Erythroblast (primary cell): ENCODE measurements around the gene PHKB.
A peak's percentile ranks its signal among the peaks of the same experiment; 100 is the strongest.

Experiments used
- DNase-seq, 2 experiments: peaks; one replicate each; lab custom pipeline; 2025; lab: John Stamatoyannopoulos, UW
- GATA1 ChIP-seq: IDR thresholded peaks from 2 replicates; pipeline ENCODE4 v1.6.1; 2011; ENCODE audit warnings: low read depth, mild to moderate bottlenecking, control low read depth, low read length, moderate library complexity
- POLR2A ChIP-seq: IDR thresholded peaks from 2 replicates; pipeline ENCODE4 v1.6.1; 2011; ENCODE audit warnings: mild to moderate bottlenecking, low read length

Gene PHKB

DNA sequence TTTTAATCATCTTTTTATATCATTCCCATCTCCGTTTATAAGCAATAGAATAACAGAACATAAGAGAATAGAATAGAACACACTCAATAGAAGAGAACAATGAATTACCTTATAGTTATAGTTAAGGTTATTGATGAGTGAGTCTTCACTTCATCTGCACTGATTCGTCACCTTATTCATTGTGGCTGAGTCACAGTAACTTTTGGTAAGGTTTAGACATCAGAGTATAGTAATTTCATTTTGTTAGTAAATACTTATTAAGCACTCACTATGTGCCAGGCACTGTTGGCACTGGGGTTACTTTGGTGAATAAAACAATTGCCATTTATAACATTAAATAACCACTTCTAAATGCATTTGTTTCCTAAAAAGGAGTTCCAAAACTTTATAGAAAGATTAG lies 22.5 kb downstream of the PHKB start:
- no peak for DNase-seq
- TF ChIP-seq GATA1 (no peak), POLR2A (no peak)

DNA sequence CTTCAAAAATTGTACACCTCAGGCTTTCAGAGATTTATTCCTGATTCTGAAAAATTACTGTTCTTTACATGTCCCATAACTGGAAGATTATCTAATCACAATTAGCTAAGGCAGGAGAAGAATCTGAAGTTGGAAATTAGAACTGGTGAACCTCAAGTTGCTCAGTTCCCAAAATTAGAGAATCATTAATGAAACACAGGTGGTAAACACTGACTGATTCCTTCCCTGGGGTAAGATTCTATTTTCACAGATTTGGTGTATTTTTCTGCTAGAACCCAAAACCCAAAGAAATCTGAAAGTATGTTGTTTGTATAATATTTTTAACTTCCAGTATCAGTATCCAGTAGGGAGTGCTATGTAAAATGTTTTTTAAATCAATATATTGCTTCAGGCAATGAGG lies 25.7 kb downstream of the PHKB start:
- no peak for DNase-seq
- TF ChIP-seq POLR2A = no peak
- no peak for TF ChIP-seq GATA1

DNA sequence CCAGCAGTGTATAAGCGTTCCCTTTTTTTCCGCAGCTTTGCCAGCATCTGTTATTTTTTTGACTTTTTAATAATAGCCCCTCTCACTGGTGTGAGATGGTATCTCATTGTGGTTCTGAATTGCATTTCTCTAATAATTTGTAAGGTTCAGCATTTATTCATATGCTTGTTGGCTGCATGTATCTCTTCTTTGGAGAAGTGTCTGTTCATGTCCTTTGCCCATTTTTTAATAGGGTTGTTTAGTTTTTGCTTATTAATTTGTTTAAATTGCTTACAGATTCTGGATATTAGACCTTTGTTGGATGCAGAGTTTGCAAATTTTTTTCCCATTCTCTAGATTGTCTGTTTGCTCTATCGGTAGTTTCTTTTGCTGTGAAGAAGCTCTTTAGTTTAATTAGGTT lies 26.9 kb downstream of the PHKB start:
- no peak for TF ChIP-seq GATA1
- no peak for TF ChIP-seq POLR2A
- no peak for DNase-seq

DNA sequence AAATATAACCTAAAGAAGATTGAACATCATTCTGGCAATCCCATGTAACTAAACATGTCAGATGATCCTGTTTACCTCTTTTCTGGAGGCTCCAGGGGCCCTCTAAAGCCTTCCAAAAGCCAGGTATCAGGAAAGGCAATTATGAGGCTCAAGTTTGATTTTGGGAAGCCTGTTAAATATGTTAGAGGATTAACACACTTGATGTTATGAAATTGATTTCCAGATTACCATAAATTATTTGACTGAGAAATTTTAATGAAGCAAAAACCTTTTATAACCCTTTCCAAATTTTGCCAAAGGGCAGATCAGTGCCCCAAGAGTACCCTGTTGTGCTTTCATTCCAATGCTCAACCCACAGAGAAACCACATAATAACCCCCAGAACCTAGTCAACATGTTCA lies 29.3 kb downstream of the PHKB start:
- DNase-seq = no peak
- TF ChIP-seq GATA1 (no peak), POLR2A (no peak)

DNA sequence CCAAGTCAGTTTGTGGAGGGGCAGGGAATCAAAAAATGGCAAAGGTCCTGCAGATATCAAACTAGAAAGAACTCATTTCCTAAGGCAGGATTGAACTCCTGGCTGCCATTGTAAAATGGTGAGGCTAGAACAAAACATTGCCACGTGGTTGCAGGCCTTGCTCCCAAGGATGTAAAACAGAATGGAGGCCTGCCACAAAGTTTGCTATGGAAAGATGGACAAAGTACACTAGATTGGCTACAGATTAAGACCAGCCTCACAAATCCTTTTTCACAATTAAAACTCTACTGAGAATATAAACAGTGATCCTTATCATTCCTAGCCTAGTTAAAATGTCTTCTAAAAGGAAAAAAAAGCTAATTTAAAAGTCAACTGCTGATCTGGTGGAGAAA lies 30.9 kb downstream of the PHKB start:
- no peak for TF ChIP-seq POLR2A
- TF ChIP-seq GATA1 = no peak
- DNase-seq = no peak

DNA sequence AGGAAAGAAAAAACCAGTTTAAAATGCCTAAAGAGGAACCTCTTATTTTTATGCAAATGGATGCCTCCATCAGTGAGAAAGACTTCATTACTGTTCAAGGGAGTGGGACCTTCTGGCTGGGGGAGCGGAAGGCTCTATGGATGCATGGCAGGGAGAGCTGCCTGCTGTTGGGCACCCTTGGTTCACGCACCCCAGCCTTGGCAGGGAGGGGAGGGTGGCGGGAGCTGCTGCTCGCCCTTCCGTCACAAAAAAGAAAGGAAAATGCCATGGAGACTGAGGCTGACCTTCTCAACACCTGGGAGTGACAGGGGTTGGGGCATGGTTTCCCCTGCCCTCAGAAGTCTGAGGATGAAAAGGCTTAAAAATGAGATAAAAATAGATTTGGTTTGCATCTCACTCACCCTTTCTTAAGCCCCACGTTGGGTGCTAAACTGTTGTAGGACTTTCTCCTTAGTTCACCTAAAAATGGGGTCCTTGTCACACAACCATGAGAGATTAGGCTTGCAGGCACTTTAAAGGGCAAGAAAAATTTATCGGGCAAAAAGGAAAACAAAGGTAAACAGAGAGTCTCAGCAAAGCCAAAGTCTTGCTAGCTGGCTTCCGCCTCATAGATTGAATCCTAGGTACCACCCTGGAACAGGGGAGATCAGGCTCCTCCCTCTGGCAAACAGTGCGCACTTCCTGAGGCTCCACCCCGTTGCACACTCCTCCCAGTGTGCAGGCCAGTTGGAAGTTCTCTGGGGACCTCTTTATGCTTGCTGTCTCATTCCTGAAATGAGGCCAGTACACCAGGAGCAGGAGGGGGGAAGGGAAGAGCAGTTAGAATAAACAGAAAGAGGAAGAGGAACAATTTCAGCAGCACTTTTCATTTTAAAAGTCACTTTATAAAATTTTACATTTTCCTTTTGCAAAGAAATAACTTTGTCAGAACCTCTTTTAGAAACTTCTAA lies 31.6 kb downstream of the PHKB start:
- peak; percentile 26 to 54 for DNase-seq
- TF ChIP-seq POLR2A = no peak
- TF ChIP-seq GATA1 = no peak

DNA sequence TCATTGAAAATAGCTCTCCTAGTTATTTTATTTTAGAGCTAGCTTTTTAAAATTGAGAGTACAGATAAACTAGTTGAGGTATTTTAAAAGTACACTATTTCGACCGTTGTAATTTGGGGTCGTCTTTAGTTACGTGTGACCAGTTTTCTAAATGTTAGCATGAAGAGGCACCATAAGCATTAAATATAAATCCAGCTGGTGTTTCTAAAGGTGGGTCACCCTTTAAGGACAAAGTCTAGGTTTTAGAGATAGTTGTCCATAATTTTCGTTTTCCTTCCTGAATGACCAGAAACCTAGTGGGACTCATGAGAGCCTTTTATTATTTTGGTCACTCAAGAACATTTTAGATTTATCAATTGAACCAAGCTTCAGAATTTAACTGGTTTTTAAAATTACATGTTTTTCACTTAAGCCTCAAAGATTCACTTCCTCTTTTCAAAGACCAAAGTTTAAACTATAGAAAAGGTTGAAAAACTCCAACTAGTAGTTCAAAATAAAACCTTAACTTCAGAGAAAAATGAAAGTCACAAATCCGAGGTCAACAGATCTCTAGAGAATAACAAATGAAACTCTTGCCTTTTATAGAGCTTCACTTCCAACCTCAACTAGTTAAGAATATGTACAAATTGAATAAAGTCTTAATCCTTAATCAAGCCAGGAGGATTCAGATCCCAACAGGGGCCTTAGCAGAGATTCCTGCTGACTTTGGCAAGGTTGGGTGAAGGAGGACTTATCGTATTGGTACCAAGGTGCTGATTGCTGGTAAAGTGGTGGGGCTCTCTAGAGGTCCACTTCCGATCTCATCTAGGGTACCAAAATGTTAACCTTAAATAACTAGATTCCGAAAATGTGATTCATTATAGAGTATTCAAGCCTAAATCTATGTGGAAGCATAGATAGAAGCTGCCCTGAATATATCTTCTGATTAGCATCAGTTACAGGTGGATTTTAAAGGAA lies 32.5 kb downstream of the PHKB start:
- no peak for DNase-seq

DNA sequence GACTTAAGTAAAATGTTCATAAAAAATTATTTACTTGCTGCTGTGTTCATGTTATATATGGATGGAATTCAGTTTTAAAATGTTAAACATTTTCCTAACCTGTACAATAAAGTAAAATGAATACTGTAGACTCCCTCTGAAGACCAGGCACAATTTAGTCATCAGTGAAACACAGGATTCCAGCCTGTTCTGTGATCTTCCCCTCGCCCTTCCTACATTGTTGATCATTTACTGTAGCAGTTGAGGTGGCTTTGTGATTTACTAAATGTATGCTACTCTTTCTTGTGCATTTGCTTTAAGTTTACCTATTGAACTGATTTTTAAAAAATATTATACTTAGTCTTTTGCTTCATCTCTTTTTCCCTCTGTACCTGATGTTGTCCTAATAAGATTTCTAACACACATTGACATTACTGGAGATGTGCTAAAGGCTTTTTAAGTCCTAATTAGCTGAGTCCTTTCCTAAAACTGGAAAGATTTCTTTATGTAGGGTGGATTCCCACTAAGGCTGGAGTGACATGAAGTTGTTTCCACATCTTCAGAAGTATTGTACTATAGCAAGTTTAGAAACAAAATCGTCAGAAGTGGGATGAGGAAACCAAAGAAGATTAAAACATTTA lies 38.1 kb downstream of the PHKB start:
- no peak for DNase-seq
- TF ChIP-seq POLR2A = no peak

More for the DNA sequence above, 32.5 kb downstream of the PHKB start:
- TF ChIP-seq GATA1 (no peak), POLR2A (no peak)

DNA sequence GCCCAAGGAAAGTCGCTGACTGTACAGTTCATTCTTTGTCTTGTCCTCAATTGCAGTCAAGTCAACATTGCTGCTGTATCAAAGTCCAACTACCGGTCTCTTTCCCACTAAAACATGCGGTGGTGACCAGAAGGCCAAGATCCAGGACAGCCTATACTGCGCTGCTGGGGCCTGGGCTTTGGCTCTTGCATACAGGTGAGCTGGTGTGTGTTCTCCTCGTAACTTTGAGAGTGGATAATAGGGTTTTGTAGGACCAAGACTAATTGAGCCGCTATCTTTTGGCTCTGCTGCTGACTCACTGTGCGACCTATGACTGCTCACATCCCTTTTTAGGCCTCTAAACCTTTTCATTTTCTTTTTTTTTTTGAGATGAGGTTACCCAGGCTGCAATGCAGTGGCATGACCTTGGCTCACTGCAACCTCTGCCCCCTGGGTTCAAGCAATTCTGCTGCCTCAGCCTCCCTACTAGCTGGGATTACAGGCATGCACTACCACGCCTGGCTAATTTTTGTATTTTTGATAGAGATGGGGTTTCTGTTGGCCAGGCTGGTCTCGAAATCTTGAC lies 38.7 kb downstream of the PHKB start:
- no peak for TF ChIP-seq POLR2A
- TF ChIP-seq GATA1 = no peak
- no peak for DNase-seq

DNA sequence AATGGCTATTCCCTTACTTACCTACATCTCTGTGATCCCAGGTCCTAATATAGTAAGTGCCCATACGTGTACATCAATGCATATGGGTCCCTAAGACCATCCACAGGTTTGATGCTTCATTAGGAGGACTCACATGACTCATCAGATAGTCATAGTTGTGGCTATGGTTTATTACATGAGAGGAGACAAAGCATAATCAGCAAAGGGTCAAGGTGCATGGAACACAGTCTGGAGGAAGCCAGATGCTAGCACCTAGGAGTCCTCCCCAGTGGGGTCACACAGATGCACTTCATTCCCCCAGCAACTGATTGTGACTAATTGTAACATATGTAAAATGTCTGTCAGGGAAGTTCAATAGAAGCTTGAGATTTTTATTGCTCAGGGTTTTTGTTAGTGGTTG lies 42.8 kb downstream of the PHKB start:
- no peak for TF ChIP-seq GATA1
- TF ChIP-seq POLR2A = no peak
- no peak for DNase-seq

DNA sequence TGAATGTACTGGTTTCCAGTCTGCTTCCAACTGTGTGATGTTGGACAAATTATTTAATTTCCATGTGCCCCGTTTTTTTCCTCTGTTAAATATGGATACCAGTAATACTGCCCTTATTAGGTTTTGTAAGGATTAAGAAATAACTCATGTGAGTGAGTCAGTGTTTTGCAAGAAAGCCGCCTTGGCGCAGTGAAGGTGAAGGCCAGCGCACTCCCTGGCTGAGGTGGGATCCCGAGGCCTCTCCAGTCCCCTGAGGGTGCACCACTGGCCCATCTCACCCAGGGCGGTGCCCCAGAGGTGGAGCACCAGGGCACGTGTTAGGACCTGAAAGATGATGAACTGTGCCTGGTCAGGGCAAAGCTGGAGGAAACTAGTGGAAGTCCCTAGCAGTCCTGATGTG lies 43.5 kb downstream of the PHKB start:
- TF ChIP-seq POLR2A (no peak), GATA1 (no peak)
- DNase-seq = no peak

DNA sequence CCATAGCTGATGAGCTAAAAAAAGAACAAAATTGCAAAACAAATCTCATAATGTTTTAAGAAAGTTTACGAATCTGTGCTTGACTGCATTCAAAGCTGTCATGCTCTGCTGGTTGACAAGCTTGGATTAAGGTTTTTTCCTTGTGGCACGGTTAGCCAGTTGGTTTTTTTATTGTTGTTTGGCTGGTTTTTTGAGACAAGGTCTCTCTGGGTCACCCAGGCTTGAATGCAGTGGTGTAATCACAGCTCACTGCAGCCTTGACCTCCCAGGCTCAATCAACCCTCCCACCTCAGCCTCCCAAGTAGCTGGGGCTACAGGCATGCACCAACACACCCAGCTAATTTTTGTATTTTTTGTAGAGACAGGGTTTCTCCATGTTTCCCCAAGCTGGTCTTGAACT lies 45.7 kb downstream of the PHKB start:
- TF ChIP-seq POLR2A (no peak), GATA1 (no peak)
- no peak for DNase-seq

DNA sequence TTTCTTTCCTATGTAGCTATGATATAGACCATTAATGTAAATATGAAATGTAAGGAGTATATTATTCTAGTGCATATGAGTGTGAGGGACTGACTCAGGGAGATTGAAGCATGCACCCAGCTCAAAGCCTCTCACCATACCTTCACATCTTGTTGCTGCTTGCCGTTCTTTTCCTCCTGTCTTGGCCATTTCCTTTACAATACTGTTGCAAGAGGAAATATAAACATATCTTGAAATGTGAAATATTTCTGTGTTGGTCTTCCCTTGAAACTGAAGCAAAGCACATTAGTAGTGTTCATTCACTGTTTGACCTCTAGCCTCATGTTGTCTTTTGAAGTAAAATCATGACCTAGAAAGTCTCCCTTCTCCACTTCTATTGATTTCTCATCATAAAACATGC lies 46.6 kb downstream of the PHKB start:
- DNase-seq = no peak
- TF ChIP-seq POLR2A (no peak), GATA1 (no peak)
